ENCODE measurements around the gene S1PR3. TPM values are rescaled to one million over a fixed set of nuclear protein-coding genes. Genes with fewer than 3 reads are reported as not detected.

Gene S1PR3
- total RNA-seq, 1 experiment from 2014 or later = 42.9 TPM

DNA sequence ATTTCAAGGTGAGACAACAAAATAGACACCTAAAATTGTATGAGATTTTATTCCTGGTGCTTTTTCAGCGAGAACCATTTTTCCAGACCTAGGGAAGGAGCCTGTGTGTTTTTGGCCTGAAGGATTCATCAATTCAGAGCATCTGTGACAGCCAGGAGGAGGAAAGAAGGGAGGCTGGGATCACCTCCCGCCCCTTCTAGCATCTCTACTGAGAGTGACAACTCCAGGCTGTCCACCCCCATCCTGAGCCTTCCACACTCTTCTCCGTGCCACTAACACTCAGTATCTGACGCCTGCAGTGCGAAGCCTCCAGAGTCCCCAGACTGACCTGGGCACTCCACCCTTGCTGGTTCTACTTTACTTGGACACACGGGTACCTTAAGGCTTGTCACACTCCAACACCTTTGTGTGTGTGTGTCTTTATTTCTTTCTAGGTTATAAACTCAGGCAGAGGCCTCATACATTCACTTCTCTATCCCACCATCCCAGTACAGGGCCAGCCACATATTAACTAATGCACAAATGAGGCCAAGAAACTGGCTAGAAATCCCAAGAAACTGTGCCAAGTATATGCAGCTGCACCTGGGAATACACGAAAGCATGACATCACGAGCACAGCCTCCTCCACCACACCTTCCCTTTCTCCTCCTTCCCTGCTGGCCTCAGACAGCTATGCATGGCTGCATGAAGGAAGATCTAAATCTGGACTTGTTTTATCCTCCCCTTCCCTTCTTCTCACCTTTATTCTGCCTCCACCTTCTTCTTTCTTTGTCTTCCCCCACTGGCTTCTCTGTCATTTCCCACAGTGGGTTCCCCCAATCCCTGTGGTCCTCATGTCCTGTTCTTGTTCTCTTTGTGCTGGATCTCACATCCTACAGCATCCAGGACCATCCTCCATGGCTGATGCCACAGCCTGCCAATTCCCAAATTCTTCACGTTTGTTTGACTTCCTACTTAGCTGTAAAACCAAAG lies 16.0 kb downstream of the S1PR3 start:
- no peak for DNase-seq (ENCODE audit: low spot score)
- Histone ChIP-seq H3K27me3 (replicated peaks; ENCODE audit: insufficient read depth, low read depth, low read length, poor library complexity) (no peaks in the 10 kb centered on the region), H3K4me3 (ENCODE audit: low read depth, low read length, poor library complexity, severe bottlenecking) (no peak overlapping the region), H3K9me3 (ENCODE audit: low read depth, low read length, poor library complexity, severe bottlenecking) (no peaks in the 10 kb centered on the region), H3K36me3 (ENCODE audit: insufficient read depth, low read length, poor library complexity, severe bottlenecking) (peaks cover 4% of the 10 kb centered on the region), H3K4me1 (ENCODE audit: insufficient read depth, low read length, poor library complexity, severe bottlenecking) (peaks cover 43% of the 10 kb centered on the region), H3K27ac (ENCODE audit: low read depth, low read length, poor library complexity, severe bottlenecking) (no peak overlapping the region)
- intact Hi-C loops (cut with micrococcal nuclease; ENCODE audit: unreplicated experiment) = loop anchor here (5.0 to 10.0 kb wide), 4 partner anchors 168 to 1040 kb away; partner anchors contain the start of gene SHC3
- POLR2A ChIA-PET (ENCODE audit: low non-redundant PET) = no interaction called here
- TF ChIP-seq EZH2 (IDR thresholded peaks at IDR 0.05; ENCODE audit: borderline replicate concordance, low read depth, low read length, poor library complexity, severe bottlenecking) = no peak
- TF ChIP-seq, protein P1, sequence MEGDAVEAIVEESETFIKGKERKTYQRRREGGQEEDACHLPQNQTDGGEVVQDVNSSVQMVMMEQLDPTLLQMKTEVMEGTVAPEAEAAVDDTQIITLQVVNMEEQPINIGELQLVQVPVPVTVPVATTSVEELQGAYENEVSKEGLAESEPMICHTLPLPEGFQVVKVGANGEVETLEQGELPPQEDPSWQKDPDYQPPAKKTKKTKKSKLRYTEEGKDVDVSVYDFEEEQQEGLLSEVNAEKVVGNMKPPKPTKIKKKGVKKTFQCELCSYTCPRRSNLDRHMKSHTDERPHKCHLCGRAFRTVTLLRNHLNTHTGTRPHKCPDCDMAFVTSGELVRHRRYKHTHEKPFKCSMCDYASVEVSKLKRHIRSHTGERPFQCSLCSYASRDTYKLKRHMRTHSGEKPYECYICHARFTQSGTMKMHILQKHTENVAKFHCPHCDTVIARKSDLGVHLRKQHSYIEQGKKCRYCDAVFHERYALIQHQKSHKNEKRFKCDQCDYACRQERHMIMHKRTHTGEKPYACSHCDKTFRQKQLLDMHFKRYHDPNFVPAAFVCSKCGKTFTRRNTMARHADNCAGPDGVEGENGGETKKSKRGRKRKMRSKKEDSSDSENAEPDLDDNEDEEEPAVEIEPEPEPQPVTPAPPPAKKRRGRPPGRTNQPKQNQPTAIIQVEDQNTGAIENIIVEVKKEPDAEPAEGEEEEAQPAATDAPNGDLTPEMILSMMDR (conservative IDR thresholded peaks at IDR 0.05; ENCODE audit: low read depth, low read length) = no peak
- CTCF ChIA-PET = no interaction called here
- BruUV-seq (replicated peaks) = no TSS peak

DNA sequence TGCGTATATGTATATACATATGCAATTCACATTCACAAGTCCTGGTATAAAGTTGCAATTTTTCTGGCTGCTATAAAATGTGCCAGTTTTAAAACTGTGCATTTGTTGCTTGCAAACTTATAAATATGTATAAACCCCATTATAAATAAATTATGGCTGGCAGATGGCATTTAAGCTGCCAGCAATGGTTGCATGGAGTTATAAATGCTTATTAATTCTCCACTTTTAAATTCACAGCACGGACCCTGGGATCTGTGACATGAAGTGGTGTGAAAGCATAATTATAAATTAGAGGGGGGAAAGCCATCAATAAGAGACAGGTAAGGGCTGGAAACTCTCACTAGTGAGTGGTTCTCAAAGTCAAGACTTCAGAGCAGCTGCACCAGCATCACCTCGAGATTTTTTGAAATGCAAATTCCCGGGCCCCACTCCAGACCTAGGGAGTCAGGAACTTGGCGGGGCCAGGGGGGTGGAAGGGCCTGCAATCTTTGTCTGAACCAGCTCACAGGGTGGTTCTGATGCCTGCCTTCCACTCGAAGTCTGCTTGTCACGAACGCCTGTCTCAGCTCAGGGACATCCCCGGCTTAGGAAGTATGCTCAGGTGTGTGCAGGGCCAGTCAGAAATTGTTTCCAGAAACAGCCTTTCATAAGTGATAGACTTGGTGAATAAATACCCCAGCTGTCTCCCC lies 16.9 kb downstream of the S1PR3 start:
- H3K4me3 ChIP-seq (ENCODE audit: low read depth, low read length, poor library complexity, severe bottlenecking) = no peak overlapping the region
- no peaks in the 10 kb centered on the region for H3K27me3 ChIP-seq (replicated peaks; ENCODE audit: insufficient read depth, low read depth, low read length, poor library complexity)
- no TSS peak for BruUV-seq (replicated peaks)
- H3K4me1 ChIP-seq (ENCODE audit: insufficient read depth, low read length, poor library complexity, severe bottlenecking) = peaks cover 43% of the 10 kb centered on the region
- intact Hi-C loops (cut with micrococcal nuclease; ENCODE audit: unreplicated experiment) = loop anchor here (5.0 to 10.0 kb wide), 4 partner anchors 167 to 1041 kb away; partner anchors contain the start of gene SHC3
- no peaks in the 10 kb centered on the region for H3K9me3 ChIP-seq (ENCODE audit: low read depth, low read length, poor library complexity, severe bottlenecking)
- TF ChIP-seq EZH2 (IDR thresholded peaks at IDR 0.05; ENCODE audit: borderline replicate concordance, low read depth, low read length, poor library complexity, severe bottlenecking) = no peak
- TF ChIP-seq, protein P1 (conservative IDR thresholded peaks at IDR 0.05; ENCODE audit: low read depth, low read length) = no peak
- no peak for DNase-seq (ENCODE audit: low spot score)
- CTCF ChIA-PET = interaction anchor here (1.3 kb wide), 1 partner anchor 271 kb away, joined by 3 read pairs; no protein-coding TSS in a partner anchor
- POLR2A ChIA-PET (ENCODE audit: low non-redundant PET) = interaction anchor here (0.6 kb wide), 2 partner anchors 9 to 195 kb away, joined by 3 to 6 read pairs; no protein-coding TSS in a partner anchor
- peak overlapping the region; percentile 33 for H3K27ac ChIP-seq (ENCODE audit: low read depth, low read length, poor library complexity, severe bottlenecking)
- H3K36me3 ChIP-seq (ENCODE audit: insufficient read depth, low read length, poor library complexity, severe bottlenecking) = no peaks in the 10 kb centered on the region

DNA sequence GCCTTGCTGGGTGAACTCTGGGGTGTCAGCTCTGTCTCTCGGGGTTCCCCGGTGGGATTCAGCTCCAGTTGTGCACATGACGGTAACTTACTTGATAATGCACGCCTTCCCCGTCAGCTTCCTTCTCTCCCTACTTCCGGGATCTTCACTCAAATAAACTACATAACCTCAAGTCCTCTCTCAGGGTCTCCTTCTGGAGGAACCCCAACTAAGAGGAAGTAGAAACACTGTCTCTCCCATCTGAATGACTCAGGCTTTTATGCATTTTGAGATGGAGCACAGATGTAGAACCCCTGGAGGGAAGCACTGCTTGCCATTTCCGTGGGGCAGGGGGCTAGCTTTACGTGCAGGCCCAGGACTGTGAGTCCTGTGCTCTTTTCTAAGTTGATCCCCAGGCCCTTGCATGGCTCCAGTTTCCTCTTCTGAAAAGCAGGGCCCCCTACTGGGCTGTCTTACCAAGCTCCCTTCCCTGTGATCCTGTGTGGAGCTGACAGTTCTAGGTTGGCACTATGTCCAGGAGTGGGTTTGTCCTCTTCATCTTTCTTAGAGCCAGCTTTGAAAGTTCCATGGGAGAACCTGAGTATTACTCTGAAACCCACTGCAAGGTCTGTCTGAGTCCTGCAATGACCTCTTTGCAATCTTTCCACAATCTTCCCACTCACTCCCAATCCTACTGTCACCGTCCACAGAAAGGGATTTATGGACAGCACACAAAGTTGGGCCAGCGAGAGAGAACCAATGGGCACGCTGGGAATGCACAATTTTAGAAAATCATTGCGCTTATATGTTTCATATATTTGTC lies 17.7 kb downstream of the S1PR3 start:
- DNase-seq (ENCODE audit: low spot score) = peak; percentile 77
- Histone ChIP-seq H3K27me3 (replicated peaks; ENCODE audit: insufficient read depth, low read depth, low read length, poor library complexity) (no peaks in the 10 kb centered on the region), H3K4me3 (ENCODE audit: low read depth, low read length, poor library complexity, severe bottlenecking) (no peak overlapping the region), H3K27ac (ENCODE audit: low read depth, low read length, poor library complexity, severe bottlenecking) (peak overlapping the region; percentile 33), H3K9me3 (ENCODE audit: low read depth, low read length, poor library complexity, severe bottlenecking) (no peaks in the 10 kb centered on the region), H3K36me3 (ENCODE audit: insufficient read depth, low read length, poor library complexity, severe bottlenecking) (no peaks in the 10 kb centered on the region), H3K4me1 (ENCODE audit: insufficient read depth, low read length, poor library complexity, severe bottlenecking) (peaks cover 43% of the 10 kb centered on the region)
- ChIA-PET CTCF (interaction anchor here (1.3 to 1.4 kb wide), 2 partner anchors 8 to 270 kb away, joined by 3 to 5 read pairs; no protein-coding TSS in a partner anchor), POLR2A (ENCODE audit: low non-redundant PET) (interaction anchor here (0.6 kb wide), 1 partner anchor 10 kb away, joined by 6 read pairs; no protein-coding TSS in a partner anchor)
- no TSS peak for BruUV-seq (replicated peaks)
- no peak for TF ChIP-seq EZH2 (IDR thresholded peaks at IDR 0.05; ENCODE audit: borderline replicate concordance, low read depth, low read length, poor library complexity, severe bottlenecking)
- TF ChIP-seq, protein P1 (conservative IDR thresholded peaks at IDR 0.05; ENCODE audit: low read depth, low read length) = peak; percentile 54
- intact Hi-C loops (cut with micrococcal nuclease; ENCODE audit: unreplicated experiment) = loop anchor here (5.0 to 10.0 kb wide), 4 partner anchors 166 to 1042 kb away; partner anchors contain the start of gene SHC3
